GM12878 (cell line): ENCODE results near the gene DARS1. TPM values are rescaled to one million over a fixed set of nuclear protein-coding genes. Genes with fewer than 3 reads are reported as not detected.

Experiments used
- ATF7 ChIP-seq: fragments of 450-650 bp; IDR thresholded peaks from 2 replicates; pipeline ENCODE4 v1.6.1; 2016; ENCODE audit warnings: low read depth, mild to moderate bottlenecking
- BHLHE40 ChIP-seq, 2 experiments: fragments of 450-650 bp in 1 of 2; IDR thresholded peaks; 2 replicates each; pipeline ENCODE4 v1.6.1; 2011 to 2017; ENCODE audit warnings: low read depth in 2 of 2, borderline replicate concordance in 1 of 2, improper control_type of control experiment in 1 of 2, low read length in 1 of 2, mild to moderate bottlenecking in 1 of 2
- BRCA1 ChIP-seq: IDR thresholded peaks from 2 replicates; pipeline ENCODE4 v1.6.1; 2011; ENCODE audit warnings: low read depth, low read length, improper control_type of control experiment
- IKZF1 ChIP-seq: fragments of 450-650 bp; conservative IDR thresholded peaks from 2 replicates; pipeline ENCODE4 v1.6.1; 2017; ENCODE audit warnings: antibody characterized with exemption, mild to moderate bottlenecking
- MYB ChIP-seq: fragments of 150-350 bp; IDR thresholded peaks from 2 replicates; pipeline ENCODE4 v1.6.1; 2014; ENCODE audit warnings: mild to moderate bottlenecking, low read depth, low read length, borderline replicate concordance
- PAX5 ChIP-seq: IDR thresholded peaks from 2 replicates; pipeline ENCODE4 v1.6.1; 2011; ENCODE audit warnings: low read depth, low read length, borderline replicate concordance
- RELA ChIP-seq: fragments of 450-650 bp; IDR thresholded peaks from 2 replicates; pipeline ENCODE4 v1.8.0; 2014; ENCODE audit warnings: borderline replicate concordance; ENCODE audit not compliant: partially characterized antibody
- ZBED1 ChIP-seq: IDR thresholded peaks from 2 replicates; pipeline ENCODE4 v1.6.1; 2016; ENCODE audit warnings: borderline replicate concordance
- polyA plus RNA-seq, 11 experiments: library from polyadenylated mRNA; depleted of rRNA in 4 of 11; unstranded in 6 of 11; stranded (reverse) in 5 of 11; fragments of >200 nt; fragmentation: Nextera tagmentation in 4 of 11; fragmentation: Illumina TruSeq in 1 of 11; extraction: Ambion mirVana in 4 of 11; extraction: Trizol in 1 of 11; gene quantifications; 1 replicate in 1 of 11; 2 replicates in 10 of 11; pipeline versions ENCODE4 v1.2.1 to v1.2.3, GENCODE V29; 2011 to 2016; ENCODE audit warnings: inconsistent platforms in 2 of 11, missing spikeins in 2 of 11, low read depth in 1 of 11
- total RNA-seq, 4 experiments: library from RNA; depleted of rRNA in 3 of 4; stranded (reverse); fragments of >200 nt in 3 of 4; fragmentation: Illumina TruSeq in 1 of 4; extraction: Trizol in 1 of 4; gene quantifications; 2 replicates each; pipeline versions ENCODE4 v1.2.1 to v1.2.3, GENCODE V29; 2013 to 2021
- TF ChIP-seq, protein P1 (sequence below): fragments of 150-350 bp; IDR thresholded peaks from 2 replicates; pipeline ENCODE4 v1.6.1; 2014; ENCODE audit warnings: mild to moderate bottlenecking, low read depth, low read length
- TF ChIP-seq, protein P2 (sequence below): IDR thresholded peaks from 2 replicates; pipeline ENCODE4 v1.6.1; 2012; ENCODE audit warnings: low read depth, low read length, improper control_type of control experiment
- TF ChIP-seq, protein P3 (sequence below): fragments of 450-650 bp; IDR thresholded peaks from 2 replicates; pipeline ENCODE4 v1.6.1; 2017; ENCODE audit warnings: mild to moderate bottlenecking

The DARS1 gene
- total and polyA plus RNA-seq, 10 of the 15 experiments (the other 5 are each of a cell fraction or from before 2014, with no cell fraction given), result 91.0 to 387 (median 137) TPM

DNA sequence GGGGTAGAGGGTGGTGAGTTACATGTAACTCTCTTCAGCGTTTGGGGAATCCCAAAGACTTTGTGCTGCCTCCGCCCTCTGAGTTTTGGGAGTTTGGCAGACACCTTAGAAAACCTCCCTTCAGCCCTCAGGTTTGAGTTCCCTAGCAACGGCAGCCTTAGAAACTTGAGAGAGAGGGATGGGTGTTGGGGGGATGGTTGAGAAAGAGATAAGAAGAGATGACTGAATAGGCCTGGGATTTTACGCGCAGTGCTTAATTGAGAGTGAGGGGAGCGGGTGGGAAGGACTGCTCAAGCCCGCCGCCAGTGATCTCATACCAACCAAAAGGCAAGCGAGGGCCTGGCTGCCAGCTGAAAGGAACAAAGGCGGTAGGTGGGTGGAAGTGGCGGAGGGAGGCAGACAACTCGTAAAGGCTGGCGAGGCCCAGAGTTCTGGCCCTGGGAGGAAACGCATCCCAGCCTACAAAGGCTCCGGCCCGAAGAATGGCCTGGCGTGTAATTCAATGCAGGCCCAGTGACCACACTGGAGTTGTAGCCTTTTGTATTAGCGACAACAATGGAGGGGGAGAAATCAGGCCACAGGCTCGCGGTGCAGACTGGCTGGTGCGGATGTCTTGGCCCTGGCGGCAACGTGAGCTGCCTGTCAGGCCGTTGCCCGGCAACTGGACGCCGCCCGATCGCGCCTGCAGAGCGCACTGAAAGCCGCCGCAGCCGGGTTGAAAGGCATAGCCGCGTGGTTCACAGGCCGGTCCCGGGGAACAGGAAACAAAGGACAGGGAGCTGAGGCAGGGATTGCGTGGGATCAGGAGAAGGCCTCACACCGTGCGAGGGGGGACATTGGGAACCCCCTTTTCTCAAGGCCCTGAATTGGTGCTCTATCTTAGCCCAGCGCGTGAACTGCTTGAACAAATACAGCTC lies 39.9 kb upstream of the DARS1 start (continued):
- TF ChIP-seq, protein P1, sequence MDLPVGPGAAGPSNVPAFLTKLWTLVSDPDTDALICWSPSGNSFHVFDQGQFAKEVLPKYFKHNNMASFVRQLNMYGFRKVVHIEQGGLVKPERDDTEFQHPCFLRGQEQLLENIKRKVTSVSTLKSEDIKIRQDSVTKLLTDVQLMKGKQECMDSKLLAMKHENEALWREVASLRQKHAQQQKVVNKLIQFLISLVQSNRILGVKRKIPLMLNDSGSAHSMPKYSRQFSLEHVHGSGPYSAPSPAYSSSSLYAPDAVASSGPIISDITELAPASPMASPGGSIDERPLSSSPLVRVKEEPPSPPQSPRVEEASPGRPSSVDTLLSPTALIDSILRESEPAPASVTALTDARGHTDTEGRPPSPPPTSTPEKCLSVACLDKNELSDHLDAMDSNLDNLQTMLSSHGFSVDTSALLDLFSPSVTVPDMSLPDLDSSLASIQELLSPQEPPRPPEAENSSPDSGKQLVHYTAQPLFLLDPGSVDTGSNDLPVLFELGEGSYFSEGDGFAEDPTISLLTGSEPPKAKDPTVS, result no peak
- no peak for TF ChIP-seq RELA
- TF ChIP-seq IKZF1, result 0 out of 2 replicates have a peak, but pooled peaks have one; percentile 21
- TF ChIP-seq, protein P2, sequence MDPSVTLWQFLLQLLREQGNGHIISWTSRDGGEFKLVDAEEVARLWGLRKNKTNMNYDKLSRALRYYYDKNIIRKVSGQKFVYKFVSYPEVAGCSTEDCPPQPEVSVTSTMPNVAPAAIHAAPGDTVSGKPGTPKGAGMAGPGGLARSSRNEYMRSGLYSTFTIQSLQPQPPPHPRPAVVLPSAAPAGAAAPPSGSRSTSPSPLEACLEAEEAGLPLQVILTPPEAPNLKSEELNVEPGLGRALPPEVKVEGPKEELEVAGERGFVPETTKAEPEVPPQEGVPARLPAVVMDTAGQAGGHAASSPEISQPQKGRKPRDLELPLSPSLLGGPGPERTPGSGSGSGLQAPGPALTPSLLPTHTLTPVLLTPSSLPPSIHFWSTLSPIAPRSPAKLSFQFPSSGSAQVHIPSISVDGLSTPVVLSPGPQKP, result no peak
- TF ChIP-seq PAX5, result no peak
- TF ChIP-seq ZBED1, result no peak
- no peak for TF ChIP-seq BRCA1
- TF ChIP-seq, protein P3, sequence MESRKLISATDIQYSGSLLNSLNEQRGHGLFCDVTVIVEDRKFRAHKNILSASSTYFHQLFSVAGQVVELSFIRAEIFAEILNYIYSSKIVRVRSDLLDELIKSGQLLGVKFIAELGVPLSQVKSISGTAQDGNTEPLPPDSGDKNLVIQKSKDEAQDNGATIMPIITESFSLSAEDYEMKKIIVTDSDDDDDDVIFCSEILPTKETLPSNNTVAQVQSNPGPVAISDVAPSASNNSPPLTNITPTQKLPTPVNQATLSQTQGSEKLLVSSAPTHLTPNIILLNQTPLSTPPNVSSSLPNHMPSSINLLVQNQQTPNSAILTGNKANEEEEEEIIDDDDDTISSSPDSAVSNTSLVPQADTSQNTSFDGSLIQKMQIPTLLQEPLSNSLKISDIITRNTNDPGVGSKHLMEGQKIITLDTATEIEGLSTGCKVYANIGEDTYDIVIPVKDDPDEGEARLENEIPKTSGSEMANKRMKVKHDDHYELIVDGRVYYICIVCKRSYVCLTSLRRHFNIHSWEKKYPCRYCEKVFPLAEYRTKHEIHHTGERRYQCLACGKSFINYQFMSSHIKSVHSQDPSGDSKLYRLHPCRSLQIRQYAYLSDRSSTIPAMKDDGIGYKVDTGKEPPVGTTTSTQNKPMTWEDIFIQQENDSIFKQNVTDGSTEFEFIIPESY, result peak; percentile 85
- no peak for TF ChIP-seq MYB
- no peak for TF ChIP-seq ATF7
- no peak for TF ChIP-seq BHLHE40 (IDR thresholded peaks at IDR 0.05; ENCODE audit: borderline replicate concordance in 1 of 2, low read depth in 2 of 2, low read length in 1 of 2)
